Endothelial cell of umbilical vein (primary cell): Measurements from ENCODE around the gene TTC3. TPM values are rescaled to one million over a fixed set of nuclear protein-coding genes. Genes with fewer than 3 reads are reported as not detected.

Experiments used
- BruUV-seq: library from RNA; stranded (reverse); fragments of 400-500 nt; replicated peaks from 2 replicates; lab custom pipeline; 2021; lab: Mats Ljungman, UMichigan
- CTCF ChIA-PET: fragments of 300-600, 350-600 bp; sonication (Branson Sonifier 250); formaldehyde crosslinking; loops from one replicate; lab custom pipeline; 2021; ENCODE audit warnings: antibody characterized with exemption, inconsistent platforms; lab: Charles Lee
- POLR2A ChIA-PET: fragments of 300-600, 350-600 bp; sonication (Branson Sonifier 250); formaldehyde crosslinking; loops from one replicate; lab custom pipeline; 2021; ENCODE audit warnings: antibody characterized with exemption, inconsistent platforms; lab: Charles Lee
- DNase-seq: peaks from one replicate; pipeline ENCODE4 v3.0.0-alpha.2; 2011; ENCODE audit warnings: low read depth, low spot score
- FAIRE-seq: peaks from 2 replicates; lab custom pipeline; 2011; peaks lifted over from hg19 to GRCh38; lab: Jason Lieb, UNC
- H2AFZ ChIP-seq: 2 replicates; pipeline ENCODE4 v1.6.0; 2012; ENCODE audit warnings: low read depth, low read length, control low read depth, inconsistent platforms
- H3K27ac ChIP-seq: 2 replicates; pipeline ENCODE4 v1.5.1; 2011; ENCODE audit warnings: low read depth, mild to moderate bottlenecking, control low read depth, low read length, moderate library complexity; ENCODE audit not compliant: insufficient read depth
- H3K27me3 ChIP-seq, 2 experiments: 2 replicates each; pipeline versions ENCODE4 v1.6.0 to v1.6.1; 2011; ENCODE audit warnings: low read length in 2 of 2, mixed read lengths in 1 of 2; ENCODE audit not compliant: control insufficient read depth in 2 of 2, insufficient read depth in 2 of 2
- H3K36me3 ChIP-seq, 2 experiments: 2 replicates in 1 of 2; 3 replicates in 1 of 2; pipeline ENCODE4 v1.5.1; 2011; ENCODE audit warnings: low read length in 2 of 2, mild to moderate bottlenecking in 1 of 2, moderate library complexity in 1 of 2; ENCODE audit not compliant: control insufficient read depth in 2 of 2, insufficient read depth in 2 of 2; ENCODE audit errors: extremely low read depth in 1 of 2
- H3K4me1 ChIP-seq: 3 replicates; pipeline ENCODE4 v1.5.1; 2011; ENCODE audit warnings: mild to moderate bottlenecking, low read length; ENCODE audit not compliant: control insufficient read depth, insufficient read depth; ENCODE audit errors: extremely low read depth
- H3K4me2 ChIP-seq: 2 replicates; pipeline ENCODE4 v1.6.1; 2011; ENCODE audit warnings: low read length, control low read depth, mixed read lengths; ENCODE audit not compliant: insufficient read depth
- H3K4me3 ChIP-seq, 3 experiments: fragments of 200-600 bp in 1 of 3; sonication (generic), shearing (Covaris generic) in 1 of 3; replicated peaks in 1 of 3; 2 replicates each; pipeline ENCODE4 v1.5.1; 2011 to 2016; ENCODE audit warnings: control low read depth in 3 of 3, low read length in 3 of 3, mild to moderate bottlenecking in 2 of 3, inconsistent platforms in 1 of 3, low read depth in 1 of 3, moderate library complexity in 1 of 3; ENCODE audit not compliant: insufficient read depth in 1 of 3
- H3K79me2 ChIP-seq: 2 replicates; pipeline ENCODE4 v1.6.0; 2012; ENCODE audit warnings: low read length, inconsistent platforms; ENCODE audit not compliant: control insufficient read depth, insufficient read depth
- H3K9ac ChIP-seq: replicated peaks from 2 replicates; pipeline ENCODE3; 2011; ENCODE audit warnings: low read length, control low read depth; ENCODE audit not compliant: insufficient read depth; ENCODE audit errors: extremely low read depth
- H3K9me1 ChIP-seq: replicated peaks from 3 replicates; pipeline ENCODE4 v1.6.0; 2011; ENCODE audit warnings: mild to moderate bottlenecking, low read length; ENCODE audit not compliant: control insufficient read depth, insufficient read depth; ENCODE audit errors: extremely low read depth
- H3K9me3 ChIP-seq: replicated peaks from 2 replicates; pipeline ENCODE4 v1.5.1; 2012; ENCODE audit warnings: low read length, inconsistent platforms; ENCODE audit not compliant: control insufficient read depth, insufficient read depth
- H4K20me1 ChIP-seq: replicated peaks from 2 replicates; pipeline ENCODE3; 2011; ENCODE audit warnings: mild to moderate bottlenecking, low read length; ENCODE audit not compliant: control insufficient read depth, insufficient read depth; ENCODE audit errors: extremely low read depth
- EZH2 ChIP-seq: IDR thresholded peaks from 2 replicates; pipeline ENCODE4 v1.6.1; 2012; ENCODE audit warnings: borderline replicate concordance, low read depth, mild to moderate bottlenecking, moderate library complexity, low read length, inconsistent platforms; ENCODE audit not compliant: severe bottlenecking
- FOS ChIP-seq: IDR thresholded peaks from 2 replicates; pipeline ENCODE4 v1.6.1; 2011; ENCODE audit warnings: mild to moderate bottlenecking, low read length, moderate library complexity, borderline replicate concordance; ENCODE audit not compliant: insufficient read depth
- GATA2 ChIP-seq: IDR thresholded peaks from 2 replicates; pipeline ENCODE4 v1.7.0; 2011; ENCODE audit warnings: low read depth, mild to moderate bottlenecking, moderate library complexity, mixed read lengths, low read length; ENCODE audit not compliant: insufficient read length, insufficient read depth
- JUN ChIP-seq: IDR thresholded peaks from 2 replicates; pipeline ENCODE4 v1.6.1; 2011; ENCODE audit warnings: borderline replicate concordance, low read depth; ENCODE audit not compliant: insufficient read length, insufficient read depth
- MYC ChIP-seq: IDR thresholded peaks from one replicate; pipeline ENCODE4 v1.6.1; 2011; ENCODE audit warnings: mild to moderate bottlenecking, low read depth, low read length
- POLR2A ChIP-seq: IDR thresholded peaks from 2 replicates; pipeline ENCODE4 v1.6.1; 2012; ENCODE audit warnings: low read depth, mild to moderate bottlenecking, control low read depth, low read length
- dilution Hi-C: fragments of 300-500 bp; cut with MboI; formaldehyde crosslinking; loops from one replicate; pipeline ENCODE4 v1.15.0; 2019; ENCODE audit warnings: low sequenced_read_pairs; ENCODE audit not compliant: extremely low pct_ligation_motif_present
- intact Hi-C: fragments of 100-400 bp; cut with micrococcal nuclease; formaldehyde crosslinking; loops from one replicate; pipeline ENCODE4 v1.10.0; 2022
- polyA plus RNA-seq, 4 experiments: library from polyadenylated mRNA; depleted of rRNA in 3 of 4; stranded (reverse) in 3 of 4; unstranded in 1 of 4; fragments of >200 nt; gene quantifications; 2 replicates each; pipeline versions ENCODE4 v1.2.1 to v1.2.3, GENCODE V29; 2011 to 2012; ENCODE audit warnings: missing spikeins in 1 of 4
- total RNA-seq: library from RNA; stranded (reverse); gene quantifications from 2 replicates; pipeline ENCODE4 v1.2.3, GENCODE V29; 2021
- TF ChIP-seq, protein P1 (sequence below), 2 donors: IDR thresholded peaks; 1 replicate in 1 of 2; 2 replicates in 1 of 2; pipeline ENCODE4 v1.5.1; 2011; ENCODE audit warnings: low read length in 2 of 2, mild to moderate bottlenecking in 2 of 2, moderate library complexity in 2 of 2, control low read depth in 1 of 2, inconsistent platforms in 1 of 2, low read depth in 1 of 2; ENCODE audit not compliant: insufficient read depth in 1 of 2; ENCODE audit errors: extremely low read depth in 1 of 2
- TF ChIP-seq, protein P2 (sequence below): IDR thresholded peaks from 2 replicates; pipeline ENCODE4 v1.6.1; 2011; ENCODE audit not compliant: insufficient read depth, insufficient read length

TTC3 gene
- total and polyA plus RNA-seq, 2 donors (not counting 3 experiments of a cell fraction or from before 2014, with no cell fraction given), result 26.2 to 113 TPM

DNA sequence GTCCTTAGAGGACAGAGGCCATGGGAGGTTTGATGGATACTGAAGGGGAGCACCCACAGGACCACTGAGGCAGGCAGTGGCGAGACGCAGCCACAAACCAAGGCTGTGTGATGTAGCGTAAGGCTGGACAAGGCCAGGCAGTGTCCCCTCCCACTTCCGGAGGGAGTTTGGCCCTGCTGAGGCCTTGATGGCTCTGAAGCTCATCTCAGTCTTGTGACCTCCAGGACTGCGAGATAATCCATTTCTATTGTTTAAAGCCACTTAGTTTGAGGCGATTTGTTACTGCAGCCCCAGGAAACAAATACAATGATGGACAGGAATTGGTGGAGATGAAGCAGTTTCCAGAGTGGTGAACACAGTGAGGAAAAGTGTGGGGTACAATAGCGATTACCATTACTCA, 15.4 kb upstream of the TTC3 start:
- CTCF ChIA-PET, result no interaction called here
- H2AFZ ChIP-seq, result no peak overlapping the region
- H3K9me3 ChIP-seq, result no peaks in the 10 kb centered on the region
- FAIRE-seq, result no peak
- peaks cover 0 to 13% of the 10 kb centered on the region in 2 experiments for H3K27me3 ChIP-seq
- dilution Hi-C loops (no loop called here), intact Hi-C loops (no loop called here)
- POLR2A ChIA-PET, result no interaction called here
- TF ChIP-seq, protein P1, sequence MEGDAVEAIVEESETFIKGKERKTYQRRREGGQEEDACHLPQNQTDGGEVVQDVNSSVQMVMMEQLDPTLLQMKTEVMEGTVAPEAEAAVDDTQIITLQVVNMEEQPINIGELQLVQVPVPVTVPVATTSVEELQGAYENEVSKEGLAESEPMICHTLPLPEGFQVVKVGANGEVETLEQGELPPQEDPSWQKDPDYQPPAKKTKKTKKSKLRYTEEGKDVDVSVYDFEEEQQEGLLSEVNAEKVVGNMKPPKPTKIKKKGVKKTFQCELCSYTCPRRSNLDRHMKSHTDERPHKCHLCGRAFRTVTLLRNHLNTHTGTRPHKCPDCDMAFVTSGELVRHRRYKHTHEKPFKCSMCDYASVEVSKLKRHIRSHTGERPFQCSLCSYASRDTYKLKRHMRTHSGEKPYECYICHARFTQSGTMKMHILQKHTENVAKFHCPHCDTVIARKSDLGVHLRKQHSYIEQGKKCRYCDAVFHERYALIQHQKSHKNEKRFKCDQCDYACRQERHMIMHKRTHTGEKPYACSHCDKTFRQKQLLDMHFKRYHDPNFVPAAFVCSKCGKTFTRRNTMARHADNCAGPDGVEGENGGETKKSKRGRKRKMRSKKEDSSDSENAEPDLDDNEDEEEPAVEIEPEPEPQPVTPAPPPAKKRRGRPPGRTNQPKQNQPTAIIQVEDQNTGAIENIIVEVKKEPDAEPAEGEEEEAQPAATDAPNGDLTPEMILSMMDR (IDR thresholded peaks at IDR 0.05; ENCODE audit: extremely low read depth in 1 of 2, insufficient read depth in 1 of 2, low read depth in 1 of 2, low read length in 2 of 2), result no peak
- TF ChIP-seq JUN (no peak), POLR2A (no peak), EZH2 (no peak), MYC (no peak), GATA2 (no peak), FOS (no peak)
- TF ChIP-seq, protein P2, sequence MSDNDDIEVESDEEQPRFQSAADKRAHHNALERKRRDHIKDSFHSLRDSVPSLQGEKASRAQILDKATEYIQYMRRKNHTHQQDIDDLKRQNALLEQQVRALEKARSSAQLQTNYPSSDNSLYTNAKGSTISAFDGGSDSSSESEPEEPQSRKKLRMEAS, result no peak
- H3K9me1 ChIP-seq, result no peaks in the 10 kb centered on the region
- H3K4me2 ChIP-seq, result no peak overlapping the region
- no peak for DNase-seq
- no peaks in the 10 kb centered on the region for H3K36me3 ChIP-seq
- H3K9ac ChIP-seq, result no peak overlapping the region
- H4K20me1 ChIP-seq, result no peaks in the 10 kb centered on the region
- H3K79me2 ChIP-seq, result no peaks in the 10 kb centered on the region
- peaks cover 4% of the 10 kb centered on the region for H3K4me1 ChIP-seq
- no peak overlapping the region for H3K27ac ChIP-seq
- no peak overlapping the region for H3K4me3 ChIP-seq
- BruUV-seq, result no TSS peak
